WTC11 (cell line): ENCODE measurements around the gene SCYGR5. TPM values are rescaled to one million over a fixed set of nuclear protein-coding genes. Genes with fewer than 3 reads are reported as not detected.

Source experiments
- ATAC-seq: fragments of 200-7000 bp; cut with Tn5 transposase; 2 replicates; pipeline ENCODE4 v1.10.0; 2021; ENCODE audit warnings: mild to moderate bottlenecking, moderate library complexity
- CTCF ChIA-PET: fragments of 300-600 bp; sonication (Branson Sonifier 250); formaldehyde crosslinking; loops from one replicate; lab custom pipeline; 2021; ENCODE audit warnings: antibody characterized with exemption; lab: Charles Lee
- POLR2A ChIA-PET: fragments of 350-600 bp; sonication (Branson Sonifier 250); formaldehyde crosslinking; loops from one replicate; lab custom pipeline; 2021; ENCODE audit warnings: antibody characterized with exemption; lab: Charles Lee
- DNase-seq: peaks from one replicate; pipeline ENCODE4 v3.0.0; 2021; ENCODE audit warnings: low spot score
- H3K27ac Mint-ChIP-seq: 2 replicates; pipeline ENCODE4 v1.8.0; 2021; ENCODE audit warnings: mixed read lengths
- H3K27me3 Mint-ChIP-seq: 2 replicates; pipeline ENCODE4 v1.8.0; 2021; ENCODE audit warnings: low read depth, mild to moderate bottlenecking, moderate library complexity, mixed read lengths
- H3K36me3 Mint-ChIP-seq: 2 replicates; pipeline ENCODE4 v1.8.0; 2021; ENCODE audit warnings: mixed read lengths
- H3K4me1 Mint-ChIP-seq: 2 replicates; pipeline ENCODE4 v1.8.0; 2022; ENCODE audit warnings: mixed read lengths
- H3K4me3 Mint-ChIP-seq: 2 replicates; pipeline ENCODE4 v1.8.0; 2021; ENCODE audit warnings: mild to moderate bottlenecking, moderate library complexity, mixed read lengths
- H3K9me3 Mint-ChIP-seq: 2 replicates; pipeline ENCODE4 v1.8.0; 2021; ENCODE audit warnings: mixed read lengths
- AFF4 ChIP-seq: sonication (generic); formaldehyde crosslinking; IDR thresholded peaks from 2 replicates; pipeline ENCODE4 v1.8.1; 2023; ENCODE audit warnings: mild to moderate bottlenecking, missing genetic modification reagents, borderline replicate concordance
- FOXJ3 ChIP-seq: sonication (generic); formaldehyde crosslinking; IDR thresholded peaks from 2 replicates; pipeline ENCODE4 v1.9.0; 2021; ENCODE audit warnings: missing genetic modification reagents, mild to moderate bottlenecking, borderline replicate concordance
- IRF2 ChIP-seq: sonication (generic); formaldehyde crosslinking; IDR thresholded peaks from 2 replicates; pipeline ENCODE4 v1.8.0; 2022; ENCODE audit warnings: low read depth, missing genetic modification reagents, borderline replicate concordance
- JAZF1 ChIP-seq: fragments of 250-450 bp; sonication (Bioruptor Pico); IDR thresholded peaks from 2 replicates; pipeline ENCODE4 v1.9.0; 2021; ENCODE audit warnings: moderate library complexity, mild to moderate bottlenecking, inconsistent platforms
- NFATC4 ChIP-seq: fragments of 250-450 bp; sonication (Bioruptor Pico); IDR thresholded peaks from 2 replicates; pipeline ENCODE4 v1.9.0; 2021; ENCODE audit warnings: mild to moderate bottlenecking
- NR1H2 ChIP-seq: sonication (generic); formaldehyde crosslinking; IDR thresholded peaks from 2 replicates; pipeline ENCODE4 v1.9.0; 2021; ENCODE audit warnings: mild to moderate bottlenecking, moderate library complexity, missing genetic modification reagents
- SMAD4 ChIP-seq: sonication (generic); formaldehyde crosslinking; IDR thresholded peaks from 2 replicates; pipeline ENCODE4 v1.8.0; 2022; ENCODE audit warnings: mild to moderate bottlenecking, missing genetic modification reagents
- TP53 ChIP-seq: sonication (generic); formaldehyde crosslinking; IDR thresholded peaks from 2 replicates; pipeline ENCODE4 v1.8.1; 2023; ENCODE audit warnings: mild to moderate bottlenecking, missing genetic modification reagents
- ZNF219 ChIP-seq: sonication (generic); formaldehyde crosslinking; IDR thresholded peaks from 2 replicates; pipeline ENCODE4 v1.8.0; 2023; ENCODE audit warnings: missing genetic modification reagents, mild to moderate bottlenecking, borderline replicate concordance
- ZNF281 ChIP-seq: sonication (generic); formaldehyde crosslinking; IDR thresholded peaks from 2 replicates; pipeline ENCODE4 v1.8.0; 2023; ENCODE audit warnings: mild to moderate bottlenecking, missing genetic modification reagents
- ZNF317 ChIP-seq: sonication (generic); formaldehyde crosslinking; IDR thresholded peaks from 2 replicates; pipeline ENCODE4 v1.8.1; 2023; ENCODE audit warnings: low read depth, mild to moderate bottlenecking, moderate library complexity, missing genetic modification reagents, borderline replicate concordance
- total RNA-seq: library from RNA; stranded (reverse); gene quantifications from 3 replicates; pipeline ENCODE4 v1.2.3, GENCODE V29; 2021
- TF ChIP-seq, protein P1 (sequence below): sonication (generic); formaldehyde crosslinking; conservative IDR thresholded peaks from 2 replicates; pipeline ENCODE4 v1.8.1; 2022; ENCODE audit warnings: mild to moderate bottlenecking, missing genetic modification reagents
- TF ChIP-seq, protein P2 (sequence below): sonication (generic); formaldehyde crosslinking; IDR thresholded peaks from 2 replicates; pipeline ENCODE4 v1.8.1; 2022; ENCODE audit warnings: missing genetic modification reagents, borderline replicate concordance

SCYGR5 gene
- total RNA-seq, 1 experiment from 2014 or later: not detected

DNA sequence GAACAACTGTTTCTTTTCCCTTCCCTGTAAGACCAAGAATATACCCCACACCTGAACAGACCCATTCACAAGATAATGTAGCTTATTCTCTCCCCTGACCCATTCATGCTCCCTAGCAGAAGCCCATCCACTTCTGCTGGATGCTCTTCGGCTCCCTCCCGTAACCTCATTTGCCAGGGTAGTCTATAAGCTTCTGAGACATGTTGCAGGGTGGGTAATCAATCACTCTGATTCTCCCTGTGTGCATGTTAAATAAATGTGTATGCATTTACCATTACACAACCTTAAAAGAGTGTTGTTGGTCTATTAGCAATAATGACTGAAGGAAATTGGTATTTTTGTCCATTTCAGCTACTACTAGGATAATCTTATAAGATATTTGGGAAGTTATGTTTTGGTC, 49.9 kb downstream of the SCYGR5 start:
- TF ChIP-seq, protein P1, sequence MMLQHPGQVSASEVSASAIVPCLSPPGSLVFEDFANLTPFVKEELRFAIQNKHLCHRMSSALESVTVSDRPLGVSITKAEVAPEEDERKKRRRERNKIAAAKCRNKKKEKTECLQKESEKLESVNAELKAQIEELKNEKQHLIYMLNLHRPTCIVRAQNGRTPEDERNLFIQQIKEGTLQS (CRISPR knock-in tag): no peak
- TF ChIP-seq ZNF219 (CRISPR knock-in tag) (no peak), NFATC4 (CRISPR knock-in tag) (no peak), SMAD4 (CRISPR knock-in tag) (no peak), NR1H2 (no peak), FOXJ3 (no peak), TP53 (no peak), IRF2 (CRISPR knock-in tag) (no peak), JAZF1 (CRISPR knock-in tag) (no peak), AFF4 (CRISPR knock-in tag) (no peak), ZNF317 (CRISPR knock-in tag) (no peak), ZNF281 (no peak)
- TF ChIP-seq, protein P2, sequence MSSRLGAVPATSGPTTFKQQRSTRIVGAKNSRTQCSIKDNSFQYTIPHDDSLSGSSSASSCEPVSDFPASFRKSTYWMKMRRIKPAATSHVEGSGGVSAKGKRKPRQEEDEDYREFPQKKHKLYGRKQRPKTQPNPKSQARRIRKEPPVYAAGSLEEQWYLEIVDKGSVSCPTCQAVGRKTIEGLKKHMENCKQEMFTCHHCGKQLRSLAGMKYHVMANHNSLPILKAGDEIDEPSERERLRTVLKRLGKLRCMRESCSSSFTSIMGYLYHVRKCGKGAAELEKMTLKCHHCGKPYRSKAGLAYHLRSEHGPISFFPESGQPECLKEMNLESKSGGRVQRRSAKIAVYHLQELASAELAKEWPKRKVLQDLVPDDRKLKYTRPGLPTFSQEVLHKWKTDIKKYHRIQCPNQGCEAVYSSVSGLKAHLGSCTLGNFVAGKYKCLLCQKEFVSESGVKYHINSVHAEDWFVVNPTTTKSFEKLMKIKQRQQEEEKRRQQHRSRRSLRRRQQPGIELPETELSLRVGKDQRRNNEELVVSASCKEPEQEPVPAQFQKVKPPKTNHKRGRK (CRISPR knock-in tag): no peak
- Mint-ChIP-seq H3K4me3 (0 out of 2 replicates have a peak overlapping the region, but pooled peaks have one; percentile 4), H3K4me1 (peaks cover 26% of the 10 kb centered on the region), H3K9me3 (no peaks in the 10 kb centered on the region), H3K27me3 (0 out of 2 replicates have a peak, but pooled peaks cover 3% of the 10 kb centered on the region), H3K27ac (no peak overlapping the region), H3K36me3 (no peaks in the 10 kb centered on the region)
- ChIA-PET POLR2A (interaction anchor here (0.7 kb wide), 1 partner anchor 156 kb away, joined by 7 read pairs; no protein-coding TSS in a partner anchor), CTCF (interaction anchor here (0.9 to 1.5 kb wide), 2 partner anchors 49 to 57 kb away, joined by 3 read pairs; no protein-coding TSS in a partner anchor)
- ATAC-seq (no peak), DNase-seq (no peak)

Other genes with a start within 250 kb of the SCYGR5 start
- gene AGFG1, start 194.6 kb upstream of the SCYGR5 start, total RNA-seq: 77.5 to 82.1 TPM (median 81.3 TPM) in 3 replicates
- gene SCYGR2, start 67.9 kb upstream of the SCYGR5 start, total RNA-seq: not detected in 3 replicates
- not detected in 3 replicates for gene SCYGR3, start 52.0 kb upstream of the SCYGR5 start, total RNA-seq
- not detected in 3 replicates for gene SCYGR4, start 49.3 kb upstream of the SCYGR5 start, total RNA-seq
- 6.4 to 7.5 TPM (median 6.5 TPM) in 3 replicates for gene SLC19A3, start 51.2 kb downstream of the SCYGR5 start, total RNA-seq
- gene SCYGR6, start 58.0 kb downstream of the SCYGR5 start, total RNA-seq: not detected in 3 replicates
- gene SCYGR7, start 61.5 kb downstream of the SCYGR5 start, total RNA-seq: not detected in 3 replicates
- not detected in 3 replicates for gene SCYGR8, start 79.1 kb downstream of the SCYGR5 start, total RNA-seq
- not detected in 3 replicates for gene CCL20, start 147.0 kb downstream of the SCYGR5 start, total RNA-seq
- 0.48 to 0.69 TPM (median 0.61 TPM) in 3 replicates for gene DAW1, start 204.8 kb downstream of the SCYGR5 start, total RNA-seq